Measurements from ENCODE around the gene USP38. TPM values are rescaled to one million over a fixed set of nuclear protein-coding genes. Genes with fewer than 3 reads are reported as not detected.
"Not testable (repeated sequence)": the region's sequence is repeated elsewhere in the genome, so short reads cannot be mapped to it uniquely, and the experiment has no call there.

The USP38 gene
- total RNA-seq, 1 experiment from 2014 or later: 18.6 TPM

DNA sequence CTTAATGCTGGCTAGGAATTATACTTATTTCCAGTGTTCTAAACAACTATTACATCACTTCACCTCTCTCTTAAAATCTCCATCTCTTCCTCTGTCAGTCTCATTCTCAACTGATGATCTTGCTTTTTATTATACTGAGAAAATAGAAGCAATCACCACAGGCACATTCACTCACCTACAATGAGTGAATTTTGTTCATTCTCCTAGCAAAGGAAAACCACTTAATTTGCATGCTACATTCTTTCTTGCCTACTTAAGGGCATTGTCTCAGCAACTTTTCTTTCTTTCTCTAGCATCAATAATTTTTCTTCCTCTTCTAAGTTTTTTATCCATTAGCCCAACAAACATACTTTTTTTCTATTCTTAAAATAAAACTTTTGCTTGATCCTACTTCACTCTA lies 21.1 kb upstream of the USP38 start:
- Histone ChIP-seq H3K27ac (ENCODE audit: low read depth, low read length) (no peak overlapping the region), H3K9me3 (ENCODE audit: control insufficient read depth in 1 of 2, insufficient read depth in 1 of 2, low read depth in 1 of 2, low read length in 2 of 2) (no peaks in the 10 kb centered on the region), H3K4me1 (ENCODE audit: control insufficient read depth in 1 of 2, insufficient read depth in 2 of 2, low read length in 2 of 2) (no peaks in the 10 kb centered on the region), H3K9me2 (ENCODE audit: insufficient read depth) (no peaks in the 10 kb centered on the region), H3K79me2 (ENCODE audit: insufficient read depth, low read length) (no peaks in the 10 kb centered on the region), H3K36me3 (ENCODE audit: control insufficient read depth in 1 of 2, insufficient read depth in 2 of 2, low read length in 2 of 2) (no peaks in the 10 kb centered on the region), H3K27me3 (ENCODE audit: insufficient read depth, low read length) (no peaks in the 10 kb centered on the region), H4K20me1 (ENCODE audit: insufficient read depth) (no peaks in the 10 kb centered on the region), H2AFZ (ENCODE audit: low read depth, low read length, poor library complexity, severe bottlenecking) (no peak overlapping the region), H3K4me3 (replicated peaks in 1 of 2; ENCODE audit: low read depth in 1 of 2, low read length in 2 of 2) (no peak overlapping the region), H3K4me2 (ENCODE audit: low read length) (no peak overlapping the region), H3K9ac (ENCODE audit: low read length) (no peak overlapping the region)
- ChIA-PET CTCF (no interaction called here), POLR2A (no interaction called here), RAD21 (ENCODE audit: low non-redundant PET in 1 of 2, low total read pairs in 2 of 2, uncharacterized antibody in 2 of 2, unreplicated experiment in 2 of 2) (no interaction called here)
- ATAC-seq: no peak
- TF ChIP-seq CBX3 (IDR thresholded peaks at IDR 0.05; ENCODE audit: low read depth) (no peak), SP1 (IDR thresholded peaks at IDR 0.05; ENCODE audit: low read depth) (no peak), RAD21 (IDR thresholded peaks at IDR 0.05; ENCODE audit: low read depth) (no peak), YY1 (IDR thresholded peaks at IDR 0.05; ENCODE audit: extremely low read depth, insufficient replicate concordance, low read depth, low read length) (no peak), POLR2A (IDR thresholded peaks at IDR 0.05; ENCODE audit: borderline replicate concordance, extremely low read depth, insufficient read depth, insufficient read length) (no peak), JUND (IDR thresholded peaks at IDR 0.05) (no peak), SIN3A (IDR thresholded peaks at IDR 0.05; ENCODE audit: low read depth) (no peak)
- DNase-seq (ENCODE audit: low read depth, low spot score): no peak
- intact Hi-C loops (cut with micrococcal nuclease): no loop called here
- no TSS peak for BruUV-seq (replicated peaks)

GRCh38 chr4:143166722-143167121 lies 18.0 kb upstream of the USP38 start:
- H3K79me2 ChIP-seq (ENCODE audit: insufficient read depth, low read length); H2AFZ ChIP-seq (ENCODE audit: low read depth, low read length, poor library complexity, severe bottlenecking); ATAC-seq; DNase-seq (ENCODE audit: low read depth, low spot score); H3K4me3 ChIP-seq (replicated peaks in 1 of 2; ENCODE audit: low read depth in 1 of 2, low read length in 2 of 2); H3K9me2 ChIP-seq (ENCODE audit: insufficient read depth); H4K20me1 ChIP-seq (ENCODE audit: insufficient read depth); H3K27ac ChIP-seq (ENCODE audit: low read depth, low read length); H3K27me3 ChIP-seq (ENCODE audit: insufficient read depth, low read length); RAD21 ChIA-PET (ENCODE audit: low non-redundant PET in 1 of 2, low total read pairs in 2 of 2, uncharacterized antibody in 2 of 2, unreplicated experiment in 2 of 2); CTCF ChIA-PET; POLR2A ChIA-PET; H3K4me1 ChIP-seq (ENCODE audit: control insufficient read depth in 1 of 2, insufficient read depth in 2 of 2, low read length in 2 of 2); H3K4me2 ChIP-seq (ENCODE audit: low read length); intact Hi-C loops (cut with micrococcal nuclease); H3K36me3 ChIP-seq (ENCODE audit: control insufficient read depth in 1 of 2, insufficient read depth in 2 of 2, low read length in 2 of 2); H3K9me3 ChIP-seq (ENCODE audit: control insufficient read depth in 1 of 2, insufficient read depth in 1 of 2, low read depth in 1 of 2, low read length in 2 of 2); BruUV-seq (replicated peaks); H3K9ac ChIP-seq (ENCODE audit: low read length): not testable (repeated sequence)
